Colonic mucosa (tissue), 4 donors: ENCODE results near the gene SLC39A3. TPM values are rescaled to one million over a fixed set of nuclear protein-coding genes. Genes with fewer than 3 reads are reported as not detected.
"Not testable (repeated sequence)": the region's sequence is repeated elsewhere in the genome, so short reads cannot be mapped to it uniquely, and the experiment has no call there.

Experiments
- DNase-seq: peaks from one replicate; pipeline ENCODE4 v3.0.0-alpha.2; 2020
- H3K27ac ChIP-seq: fragments of 200-600 bp; one replicate; pipeline ENCODE4 v1.8.0; 2021
- H3K27me3 ChIP-seq: fragments of 200-600 bp; one replicate; pipeline ENCODE4 v1.8.0; 2021
- H3K36me3 ChIP-seq: fragments of 200-600 bp; one replicate; pipeline ENCODE4 v1.8.0; 2021
- H3K4me1 ChIP-seq: fragments of 200-600 bp; one replicate; pipeline ENCODE4 v1.8.0; 2021; ENCODE audit warnings: mild to moderate bottlenecking
- H3K4me3 ChIP-seq: fragments of 200-600 bp; one replicate; pipeline ENCODE4 v1.8.0; 2021
- H3K9ac ChIP-seq, 2 donors: one replicate each; pipeline ENCODE4 v1.7.0; 2013; ENCODE audit warnings: control low read depth in 2 of 2, low read depth in 2 of 2, low read length in 2 of 2
- H3K9me3 ChIP-seq: fragments of 200-600 bp; one replicate; pipeline ENCODE4 v1.8.0; 2021
- intact Hi-C: fragments of 100-400 bp; cut with DNase I; formaldehyde crosslinking; loops from one replicate; pipeline ENCODE4 v1.14.1; 2022
- total RNA-seq, 2 donors: library from RNA; stranded (reverse); fragmentation: NEBNext Ultra II Directional in 1 of 2; extraction: Animal tissue kit (Norgen Biotek cat#: 25700) in 1 of 2; gene quantifications; one replicate each; pipeline ENCODE4 v1.2.1, GENCODE V29; 2021
- TF ChIP-seq, protein P1 (sequence below): fragments of 200-600 bp; IDR thresholded peaks from one replicate; pipeline ENCODE4 v1.8.0; 2022; ENCODE audit warnings: antibody characterized with exemption, mild to moderate bottlenecking
- donor health status: healthy.
- donor health status: DM: no; HTN: no; CAD: no.
- donor health status: DM: no; HTN: no; CAD: no.

The SLC39A3 gene
- total RNA-seq, 2 donors from 2014 or later: 14.8 to 34.3 TPM

DNA sequence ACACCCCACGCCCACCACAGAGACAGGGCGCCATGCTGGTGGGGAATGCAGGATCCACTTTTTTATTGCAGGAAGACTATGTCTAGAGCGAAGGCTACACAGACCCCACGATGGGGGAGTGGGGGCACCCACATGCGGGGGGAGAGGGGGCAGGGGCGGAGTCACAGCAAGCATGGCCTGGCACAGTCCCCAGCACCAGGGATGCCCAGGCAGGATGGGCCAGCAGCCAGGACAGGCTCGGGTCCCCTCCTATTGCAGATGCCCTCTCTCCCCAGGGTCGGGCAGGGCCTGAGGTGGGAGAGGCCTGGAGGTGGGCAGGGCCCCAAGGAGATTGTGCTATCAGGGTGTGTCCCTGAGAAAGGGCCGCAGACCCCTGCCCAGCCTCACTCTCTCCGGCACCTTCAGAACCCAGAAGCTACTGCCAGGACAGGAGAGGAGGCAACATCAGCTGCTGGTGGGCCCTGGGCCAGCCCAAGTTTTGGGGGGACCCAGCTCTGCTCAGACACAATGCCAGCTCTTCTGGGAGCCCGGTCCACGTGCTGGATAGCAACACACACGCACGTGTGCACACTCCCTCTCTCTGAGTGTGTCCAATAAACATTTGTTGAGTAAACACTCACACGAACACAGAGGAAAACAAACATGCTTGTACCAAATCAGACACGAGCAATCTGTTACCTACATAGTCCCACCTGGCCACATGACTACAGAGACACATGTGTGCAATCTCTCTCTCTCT lies 25.1 kb downstream of the SLC39A3 start:
- H3K27me3 ChIP-seq: peaks cover under 1% of the 10 kb centered on the region
- H3K9ac ChIP-seq: no peak overlapping the region
- H3K27ac ChIP-seq: no peak overlapping the region
- H3K9me3 ChIP-seq: no peaks in the 10 kb centered on the region
- H3K4me3 ChIP-seq: no peak overlapping the region
- intact Hi-C loops: no loop called here
- DNase-seq: no peak
- H3K36me3 ChIP-seq: no peaks in the 10 kb centered on the region
- no peaks in the 10 kb centered on the region for H3K4me1 ChIP-seq
- TF ChIP-seq, protein P1, sequence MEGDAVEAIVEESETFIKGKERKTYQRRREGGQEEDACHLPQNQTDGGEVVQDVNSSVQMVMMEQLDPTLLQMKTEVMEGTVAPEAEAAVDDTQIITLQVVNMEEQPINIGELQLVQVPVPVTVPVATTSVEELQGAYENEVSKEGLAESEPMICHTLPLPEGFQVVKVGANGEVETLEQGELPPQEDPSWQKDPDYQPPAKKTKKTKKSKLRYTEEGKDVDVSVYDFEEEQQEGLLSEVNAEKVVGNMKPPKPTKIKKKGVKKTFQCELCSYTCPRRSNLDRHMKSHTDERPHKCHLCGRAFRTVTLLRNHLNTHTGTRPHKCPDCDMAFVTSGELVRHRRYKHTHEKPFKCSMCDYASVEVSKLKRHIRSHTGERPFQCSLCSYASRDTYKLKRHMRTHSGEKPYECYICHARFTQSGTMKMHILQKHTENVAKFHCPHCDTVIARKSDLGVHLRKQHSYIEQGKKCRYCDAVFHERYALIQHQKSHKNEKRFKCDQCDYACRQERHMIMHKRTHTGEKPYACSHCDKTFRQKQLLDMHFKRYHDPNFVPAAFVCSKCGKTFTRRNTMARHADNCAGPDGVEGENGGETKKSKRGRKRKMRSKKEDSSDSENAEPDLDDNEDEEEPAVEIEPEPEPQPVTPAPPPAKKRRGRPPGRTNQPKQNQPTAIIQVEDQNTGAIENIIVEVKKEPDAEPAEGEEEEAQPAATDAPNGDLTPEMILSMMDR: no peak

DNA sequence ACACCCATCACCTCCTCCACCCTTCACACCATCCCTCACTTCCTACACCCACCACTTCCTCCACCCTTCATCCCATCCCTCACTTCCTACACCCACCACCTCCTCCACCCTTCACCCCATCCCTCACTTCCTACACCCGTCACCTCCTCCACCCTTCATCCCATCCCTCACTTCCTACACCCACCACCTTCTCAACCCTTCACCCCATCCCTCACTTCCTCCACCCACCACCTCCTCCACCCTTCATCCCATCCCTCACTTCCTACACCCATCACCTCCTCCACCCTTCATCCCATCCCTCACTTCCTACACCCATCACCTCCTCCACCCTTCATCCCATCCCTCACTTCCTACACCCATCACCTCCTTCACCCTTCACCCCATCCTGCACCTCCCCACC lies 25.7 kb downstream of the SLC39A3 start:
- H3K9me3 ChIP-seq, DNase-seq, H3K4me1 ChIP-seq, H3K4me3 ChIP-seq, H3K27me3 ChIP-seq, intact Hi-C loops, H3K9ac ChIP-seq, H3K36me3 ChIP-seq, H3K27ac ChIP-seq: not testable (repeated sequence)

DNA sequence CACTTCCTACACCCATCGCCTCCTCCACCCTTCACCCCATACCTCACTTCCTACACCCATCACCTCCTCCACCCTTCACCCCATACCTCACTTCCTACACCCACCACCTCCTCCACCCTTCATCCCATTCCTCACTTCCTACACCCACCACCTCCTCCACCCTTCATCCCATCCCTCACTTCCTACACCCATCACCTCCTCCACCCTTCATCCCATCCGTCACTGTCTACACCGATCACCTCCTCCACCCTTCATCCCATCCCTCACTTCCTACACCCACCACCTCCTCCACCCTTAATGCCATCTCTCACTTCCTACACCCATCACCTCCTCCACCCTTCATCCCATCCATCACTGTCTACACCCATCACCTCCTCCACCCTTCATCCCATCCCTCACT lies 26.6 kb downstream of the SLC39A3 start:
- H3K27ac ChIP-seq, H3K4me3 ChIP-seq, H3K4me1 ChIP-seq, H3K36me3 ChIP-seq, H3K9ac ChIP-seq, H3K9me3 ChIP-seq, H3K27me3 ChIP-seq, DNase-seq, intact Hi-C loops: not testable (repeated sequence)

GRCh38 chr19:2711875-2712205 lies 28.0 kb downstream of the SLC39A3 start:
- Histone ChIP-seq H3K27me3 (no peaks in the 10 kb centered on the region), H3K36me3 (no peaks in the 10 kb centered on the region), H3K27ac (no peak overlapping the region), H3K4me3 (no peak overlapping the region), H3K9ac (no peak overlapping the region), H3K4me1 (no peaks in the 10 kb centered on the region), H3K9me3 (no peaks in the 10 kb centered on the region)
- no peak for DNase-seq
- TF ChIP-seq, protein P1: no peak
- intact Hi-C loops: no loop called here

DNA sequence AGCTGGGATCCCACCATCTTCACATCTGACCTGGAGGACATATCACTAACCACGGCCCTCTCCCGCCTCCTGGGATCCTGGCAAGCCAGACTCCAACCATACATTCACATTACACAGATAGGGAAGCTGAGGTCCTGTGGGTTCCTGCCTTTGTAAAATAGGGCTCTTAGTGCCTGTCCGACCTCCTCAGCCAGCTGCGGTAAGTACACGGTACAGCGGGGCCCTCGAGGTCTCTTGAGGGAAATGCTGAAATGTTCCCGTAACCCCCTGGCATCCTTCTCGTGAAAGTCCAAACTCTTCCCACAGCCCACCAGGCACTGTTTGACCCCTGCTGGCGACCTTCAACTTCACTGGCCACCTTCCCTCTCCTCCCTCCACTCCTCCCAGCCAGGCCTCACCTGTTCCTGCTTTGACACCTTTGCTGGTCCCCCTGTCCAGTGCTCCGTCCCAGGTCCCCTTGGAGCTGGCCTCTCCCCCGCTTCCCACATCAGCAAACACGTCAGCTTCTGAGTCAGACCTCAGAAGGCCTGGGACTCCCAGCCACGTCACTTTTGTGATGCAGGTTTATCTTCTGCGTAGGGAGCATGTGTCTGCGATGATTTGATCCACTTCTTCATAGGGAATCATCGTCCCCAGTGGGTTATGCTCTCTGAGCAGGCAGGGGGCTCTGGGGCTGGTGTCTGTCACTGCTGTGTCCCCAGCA lies 28.5 kb downstream of the SLC39A3 start:
- Histone ChIP-seq H3K27me3 (no peaks in the 10 kb centered on the region), H3K9ac (no peak overlapping the region), H3K36me3 (no peaks in the 10 kb centered on the region), H3K4me1 (no peaks in the 10 kb centered on the region), H3K4me3 (no peak overlapping the region), H3K9me3 (no peaks in the 10 kb centered on the region), H3K27ac (no peak overlapping the region)
- TF ChIP-seq, protein P1: no peak
- DNase-seq: no peak
- intact Hi-C loops: no loop called here

DNA sequence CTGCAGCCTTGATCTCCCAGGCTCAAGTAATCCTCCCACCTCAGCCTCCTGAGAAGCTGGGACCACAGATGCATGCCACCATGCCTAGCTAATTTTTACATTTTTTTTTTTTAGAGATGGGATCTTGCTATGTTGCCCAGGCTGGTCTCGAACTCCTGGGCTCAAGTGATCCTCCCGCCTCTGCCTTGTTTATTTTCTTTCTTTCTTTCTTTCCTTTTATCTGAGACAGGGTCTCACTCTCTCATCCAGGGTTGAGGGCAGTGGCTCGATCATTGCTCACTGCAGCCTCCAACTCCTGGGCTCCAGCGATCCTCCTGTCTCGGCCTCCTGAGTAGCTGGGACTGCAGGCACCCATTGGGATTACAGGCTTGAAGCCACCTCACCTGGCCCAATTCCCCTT lies 33.6 kb downstream of the SLC39A3 start:
- Histone ChIP-seq H3K4me1 (no peaks in the 10 kb centered on the region), H3K27ac (no peak overlapping the region), H3K27me3 (no peaks in the 10 kb centered on the region), H3K4me3 (no peak overlapping the region), H3K36me3 (no peaks in the 10 kb centered on the region), H3K9me3 (no peaks in the 10 kb centered on the region), H3K9ac (no peak overlapping the region)
- TF ChIP-seq, protein P1: no peak
- intact Hi-C loops: no loop called here
- no peak for DNase-seq
